GM21737 (cell line): ENCODE measurements around the gene CCDC171.
"Not testable (repeated sequence)": the region's sequence is repeated elsewhere in the genome, so short reads cannot be mapped to it uniquely, and the experiment has no call there.

ENCODE experiments used
- ATAC-seq: cut with Tn5 transposase; IDR thresholded peaks from one replicate; pipeline ENCODE4 v1.9.1; 2021; ENCODE audit warnings: mild to moderate bottlenecking, moderate library complexity; ENCODE audit not compliant: unreplicated experiment

The CCDC171 gene

GRCh38 chr9:15552636-15553527 lies at the start of gene CCDC171:
CCDC171 (plus strand) TSS chr9:15553043; CDS start chr9:15564089, 11,046 bp downstream.
- peak; percentile 75 for ATAC-seq

GRCh38 chr9:15505921-15506320 lies 46.9 kb upstream of the CCDC171 start:
- no peak for ATAC-seq

GRCh38 chr9:15509931-15510788 lies 42.7 kb upstream of the CCDC171 start:
- peak; percentile 34 for ATAC-seq

GRCh38 chr9:15510789-15511575 lies 41.9 kb upstream of the CCDC171 start, which contains the start of gene PSIP1:
PSIP1 (minus strand) TSS chr9:15510970; CDS start chr9:15510188, 782 bp downstream.
- ATAC-seq = peak; percentile 76

GRCh38 chr9:15512204-15512603 lies 40.6 kb upstream of the CCDC171 start:
- ATAC-seq = no peak

- no peak for ATAC-seq
These were observed 40.0 kb upstream of the CCDC171 start for GRCh38 chr9:15512889-15513288.

- no peak for ATAC-seq
These were observed 39.5 kb upstream of the CCDC171 start for GRCh38 chr9:15513335-15513734.

- no peak for ATAC-seq
These were observed 33.0 kb upstream of the CCDC171 start for GRCh38 chr9:15519831-15520230.

GRCh38 chr9:15521254-15521653 lies 31.6 kb upstream of the CCDC171 start:
- ATAC-seq = no peak

- ATAC-seq = no peak
These were observed 30.6 kb upstream of the CCDC171 start for GRCh38 chr9:15522130-15522755.

- no peak for ATAC-seq
These were observed 27.9 kb upstream of the CCDC171 start for GRCh38 chr9:15524845-15525455.

- ATAC-seq = no peak
These were observed 26.9 kb upstream of the CCDC171 start for GRCh38 chr9:15525958-15526357.

GRCh38 chr9:15527035-15527434 lies 25.8 kb upstream of the CCDC171 start:
- ATAC-seq = not testable (repeated sequence)

GRCh38 chr9:15529566-15530324 lies 23.1 kb upstream of the CCDC171 start:
- ATAC-seq = peak; percentile 78

- no peak for ATAC-seq
These were observed 21.5 kb upstream of the CCDC171 start for GRCh38 chr9:15531380-15531779.

- ATAC-seq = no peak
These were observed 11.0 kb upstream of the CCDC171 start for GRCh38 chr9:15541872-15542271.

GRCh38 chr9:15542624-15543023 lies 10.2 kb upstream of the CCDC171 start:
- ATAC-seq = no peak

- no peak for ATAC-seq
These were observed 9.6 kb upstream of the CCDC171 start for GRCh38 chr9:15543047-15543813.
